Measurements from ENCODE around the gene RTN4.

DNA sequence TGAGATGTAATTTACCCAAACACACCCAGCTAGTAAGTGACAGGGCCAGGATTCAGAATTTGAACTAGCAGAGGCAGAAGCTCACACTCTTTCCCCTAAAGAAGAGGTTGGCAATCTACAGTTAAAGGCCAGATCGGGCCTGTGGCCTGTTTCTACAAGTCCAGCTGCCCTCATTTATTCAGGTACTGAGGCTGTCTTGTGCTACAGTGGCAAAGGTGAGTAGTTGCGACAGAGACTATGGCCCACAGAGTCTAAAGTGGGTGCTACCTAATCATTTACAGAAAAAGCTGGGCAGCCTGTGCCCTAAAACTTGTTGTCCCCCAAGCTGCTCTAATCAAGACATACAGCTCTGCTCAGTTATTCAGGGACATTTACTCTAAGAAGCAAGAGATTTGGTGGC is 86.8 kb downstream of the RTN4 start:
- no peak for TF ChIP-seq POLR2A (IDR thresholded peaks at IDR 0.05)
- TF ChIP-seq, protein P1, sequence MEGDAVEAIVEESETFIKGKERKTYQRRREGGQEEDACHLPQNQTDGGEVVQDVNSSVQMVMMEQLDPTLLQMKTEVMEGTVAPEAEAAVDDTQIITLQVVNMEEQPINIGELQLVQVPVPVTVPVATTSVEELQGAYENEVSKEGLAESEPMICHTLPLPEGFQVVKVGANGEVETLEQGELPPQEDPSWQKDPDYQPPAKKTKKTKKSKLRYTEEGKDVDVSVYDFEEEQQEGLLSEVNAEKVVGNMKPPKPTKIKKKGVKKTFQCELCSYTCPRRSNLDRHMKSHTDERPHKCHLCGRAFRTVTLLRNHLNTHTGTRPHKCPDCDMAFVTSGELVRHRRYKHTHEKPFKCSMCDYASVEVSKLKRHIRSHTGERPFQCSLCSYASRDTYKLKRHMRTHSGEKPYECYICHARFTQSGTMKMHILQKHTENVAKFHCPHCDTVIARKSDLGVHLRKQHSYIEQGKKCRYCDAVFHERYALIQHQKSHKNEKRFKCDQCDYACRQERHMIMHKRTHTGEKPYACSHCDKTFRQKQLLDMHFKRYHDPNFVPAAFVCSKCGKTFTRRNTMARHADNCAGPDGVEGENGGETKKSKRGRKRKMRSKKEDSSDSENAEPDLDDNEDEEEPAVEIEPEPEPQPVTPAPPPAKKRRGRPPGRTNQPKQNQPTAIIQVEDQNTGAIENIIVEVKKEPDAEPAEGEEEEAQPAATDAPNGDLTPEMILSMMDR (IDR thresholded peaks at IDR 0.05), result no peak
